Myocyte (in vitro differentiated cells): ENCODE measurements around the gene SLAMF7. TPM values are rescaled to one million over a fixed set of nuclear protein-coding genes. Genes with fewer than 3 reads are reported as not detected.
"Not testable (repeated sequence)": the region's sequence is repeated elsewhere in the genome, so short reads cannot be mapped to it uniquely, and the experiment has no call there.

Experiments used
- DNase-seq: peaks from one replicate; pipeline ENCODE4 v3.0.0-alpha.2; 2012; ENCODE audit warnings: low read depth
- total RNA-seq: library from RNA; depleted of rRNA; stranded (reverse); fragments of >200 nt; gene quantifications from 2 replicates; pipeline ENCODE4 v1.2.3, GENCODE V29; 2014

SLAMF7 gene
- total RNA-seq, 1 donor from 2014 or later: not detected

GRCh38 chr1:160774886-160775719, 36.1 kb downstream of the SLAMF7 start:
- DNase-seq: no peak

DNA sequence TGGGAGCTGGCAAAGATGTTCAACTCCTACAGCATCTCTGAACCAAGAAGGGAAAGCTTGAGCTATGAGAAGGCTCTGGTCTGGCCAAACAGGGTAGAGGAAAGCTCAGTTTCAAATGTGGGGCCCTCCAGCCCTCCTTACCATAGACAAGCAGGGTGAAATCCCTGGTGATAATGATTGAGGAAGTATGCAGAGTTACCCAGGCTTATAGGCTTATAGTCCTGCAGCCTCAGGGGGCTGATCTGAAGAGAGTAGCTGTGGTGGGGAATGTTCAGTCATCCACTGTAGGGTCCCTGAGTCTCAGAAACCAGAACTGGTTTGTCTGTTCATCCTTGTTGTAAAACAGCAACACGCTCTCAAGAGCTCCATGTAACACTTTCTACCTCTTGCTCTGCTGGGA, 37.1 kb downstream of the SLAMF7 start:
- no peak for DNase-seq

- no peak for DNase-seq
Measured at GRCh38 chr1:160777486-160778089, 38.5 kb downstream of the SLAMF7 start.

DNA sequence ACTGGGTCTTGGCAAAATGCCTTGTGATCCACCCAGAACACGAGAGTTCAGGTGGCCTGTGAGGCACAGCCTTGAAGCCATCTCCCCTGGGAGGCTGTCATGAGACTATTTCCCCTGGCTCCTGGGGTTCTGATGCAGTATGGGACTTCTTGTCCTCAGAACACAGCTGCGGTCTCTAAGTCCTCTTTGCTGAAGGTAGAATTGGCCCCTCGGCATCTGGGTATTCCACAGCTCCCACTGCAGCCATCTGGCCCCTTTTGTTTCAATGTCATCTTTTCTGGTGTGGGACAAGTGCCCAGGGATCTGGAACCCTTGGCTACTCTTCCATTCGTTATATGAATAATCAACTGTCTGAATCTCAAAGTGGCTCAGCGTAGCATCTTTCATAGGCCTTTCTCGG, 39.9 kb downstream of the SLAMF7 start:
- DNase-seq: no peak

DNA sequence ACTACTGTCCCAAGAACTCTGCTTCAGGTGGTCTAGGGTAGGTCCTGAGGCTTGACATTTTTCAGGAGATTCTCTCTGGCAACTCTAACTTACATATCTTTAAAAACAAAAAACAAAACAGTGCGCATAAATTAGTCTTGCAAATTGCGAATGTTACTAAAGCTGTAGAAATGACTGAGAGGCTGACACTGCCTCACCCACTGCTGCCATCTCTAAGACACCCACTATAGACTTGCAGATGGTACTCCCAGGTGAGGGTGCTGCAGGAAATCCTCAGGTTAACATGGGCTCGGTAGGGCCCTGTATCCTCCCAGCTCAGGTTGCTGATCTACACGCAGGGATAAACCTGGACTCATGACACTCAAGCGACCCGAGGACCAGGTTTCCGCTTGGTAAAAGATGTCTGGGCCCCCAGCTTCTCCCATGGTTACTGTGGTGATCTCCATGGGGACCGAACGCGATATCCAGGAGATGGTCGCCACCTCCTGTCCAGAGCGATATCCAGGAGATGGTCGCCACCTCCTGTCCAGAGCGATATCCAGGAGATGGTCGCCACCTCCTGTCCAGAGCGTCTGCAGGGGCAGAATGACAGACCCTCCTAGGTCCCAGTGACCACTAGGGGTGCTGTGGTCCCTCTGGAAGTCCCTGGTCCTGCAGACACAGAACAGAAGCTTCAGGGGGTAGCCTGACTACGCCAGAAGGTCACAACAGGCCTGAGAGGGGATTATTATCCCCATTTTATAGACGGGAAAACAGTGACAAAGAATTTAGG, 40.8 kb downstream of the SLAMF7 start:
- no peak for DNase-seq

GRCh38 chr1:160780398-160780755, 41.3 kb downstream of the SLAMF7 start:
- DNase-seq: no peak

DNA sequence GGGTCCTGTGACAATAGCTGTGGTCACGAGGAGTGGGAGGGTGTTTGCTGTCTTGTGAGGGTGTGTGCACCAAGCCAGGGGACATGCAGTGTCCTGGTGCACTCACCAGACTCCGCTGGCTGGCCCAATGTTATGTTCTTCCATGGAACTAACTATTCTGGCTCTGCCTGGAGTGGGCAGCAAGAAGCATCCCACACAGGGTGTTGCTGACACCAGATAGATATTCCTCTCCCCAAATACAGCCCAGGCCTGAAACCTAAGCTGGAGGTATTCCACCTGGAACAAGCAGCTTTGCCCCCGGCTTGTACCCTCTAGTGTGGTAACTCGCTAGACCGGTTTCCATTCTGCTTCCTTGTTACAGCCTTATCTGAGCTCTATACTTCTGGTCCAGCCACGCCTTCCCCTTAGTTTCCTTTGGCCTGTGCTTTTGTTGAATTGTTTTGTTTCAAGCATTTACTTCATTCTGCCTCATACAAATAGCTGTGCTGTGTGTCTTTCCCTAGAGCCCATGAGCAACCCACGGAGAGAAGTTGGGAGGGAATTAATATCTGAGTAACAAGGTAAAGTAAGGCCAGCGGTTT, 42.2 kb downstream of the SLAMF7 start:
- DNase-seq: no peak

GRCh38 chr1:160781914-160782689, 43.1 kb downstream of the SLAMF7 start:
- no peak for DNase-seq

DNA sequence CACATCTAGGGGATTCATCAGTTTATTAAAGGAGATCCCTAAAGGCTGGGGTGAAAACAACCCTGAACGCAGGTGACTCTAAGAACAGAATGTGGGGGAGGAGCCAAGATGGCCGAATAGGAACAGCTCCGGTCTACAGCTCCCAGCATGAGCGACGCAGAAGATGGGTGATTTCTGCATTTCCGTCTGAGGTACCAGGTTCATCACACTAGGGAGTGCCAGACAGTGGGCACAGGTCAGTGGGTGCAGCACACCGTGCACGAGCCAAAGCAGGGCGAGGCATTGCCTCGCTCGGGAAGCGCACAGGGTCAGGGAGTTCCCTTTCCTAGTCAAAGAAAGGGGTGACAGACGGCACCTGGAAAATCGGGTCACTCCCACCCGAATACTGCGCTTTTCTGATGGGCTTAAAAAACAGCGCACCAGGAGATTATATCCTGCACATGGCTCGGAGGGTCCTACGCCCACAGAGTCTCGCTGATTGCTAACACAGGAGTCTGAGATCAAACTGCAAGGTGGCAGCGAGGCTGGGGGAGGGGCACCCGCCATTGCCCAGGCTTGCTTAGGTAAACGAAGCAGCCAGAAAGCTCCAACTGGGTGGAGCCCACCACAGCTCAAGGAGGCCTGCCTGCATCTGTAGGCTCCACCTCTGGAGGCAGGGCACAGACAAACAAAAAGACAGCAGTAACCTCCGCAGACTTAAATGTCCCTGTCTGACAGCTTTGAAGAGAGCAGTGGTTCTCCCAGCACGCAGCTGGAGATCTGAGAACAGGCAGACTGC, 44.1 kb downstream of the SLAMF7 start:
- not testable (repeated sequence) for DNase-seq

DNA sequence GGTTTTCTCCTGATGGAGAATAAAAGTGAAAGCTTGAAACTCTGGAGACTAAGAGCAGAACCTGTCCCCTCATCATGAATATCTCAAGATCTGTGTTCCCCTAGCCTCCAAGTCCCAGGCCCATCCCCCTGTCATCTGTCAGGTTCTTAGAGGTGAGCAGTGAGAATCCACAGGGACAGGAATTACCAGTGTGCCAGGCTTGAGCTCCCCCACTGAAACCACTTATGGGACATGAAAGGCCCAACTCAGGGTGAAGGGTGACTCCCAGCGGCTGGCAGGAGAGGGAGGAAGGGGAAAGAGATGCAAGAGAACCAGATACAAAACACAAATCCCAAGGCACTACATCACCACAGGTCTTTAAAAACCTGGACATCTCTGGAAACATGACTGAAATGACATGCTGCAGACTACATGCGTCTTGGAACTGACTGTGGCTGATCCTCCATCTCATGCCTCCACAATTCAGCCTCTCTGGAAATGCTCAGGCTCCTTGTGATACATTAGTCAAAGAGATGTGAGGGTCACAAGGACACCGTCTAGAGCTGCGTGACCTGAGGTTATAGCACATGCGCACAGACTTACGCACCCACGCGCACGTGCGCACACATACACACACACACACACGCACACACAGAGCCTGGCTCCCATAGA, 50.1 kb downstream of the SLAMF7 start:
- DNase-seq: no peak

DNA sequence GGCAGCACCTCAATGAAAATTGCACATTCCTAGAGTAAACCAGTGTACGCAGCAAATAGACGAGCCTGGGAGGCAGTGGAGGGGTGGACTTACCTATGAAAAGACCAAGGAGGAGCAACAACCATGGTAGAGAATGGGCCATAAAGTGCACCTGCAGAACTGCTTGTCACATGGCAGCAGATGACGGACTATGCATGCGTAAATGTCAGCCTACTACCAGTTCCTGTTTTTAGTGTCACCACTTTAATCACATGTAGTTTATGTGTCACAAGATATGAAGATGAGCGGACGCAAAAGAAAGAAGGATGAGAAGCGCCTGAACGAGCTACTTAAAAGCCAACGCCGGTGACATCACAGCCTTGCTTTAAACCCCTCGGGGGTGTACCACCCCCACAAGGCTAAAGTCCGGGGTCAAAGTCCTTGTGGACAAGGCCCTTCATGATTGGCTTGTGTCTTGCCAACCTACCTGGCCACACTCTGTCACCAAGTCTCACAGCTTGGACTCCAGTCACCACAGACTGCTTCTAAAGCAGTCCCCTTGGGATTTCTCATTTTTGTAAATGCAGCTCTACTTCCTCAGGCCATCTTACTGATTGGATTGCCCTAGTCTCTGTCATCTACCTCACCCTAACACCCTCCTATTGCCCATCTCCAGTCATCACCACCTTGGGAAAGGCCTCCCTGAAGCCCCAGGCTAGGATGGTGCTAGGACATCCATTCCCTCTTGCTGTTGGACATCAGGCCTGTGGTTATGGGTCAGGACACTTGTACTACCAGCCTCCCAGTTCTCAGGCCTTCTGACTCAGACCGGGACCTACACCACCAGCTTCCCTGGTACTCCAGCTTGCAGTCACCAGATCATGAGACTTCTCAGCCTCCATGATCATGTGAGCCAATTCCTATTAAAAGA, 50.9 kb downstream of the SLAMF7 start:
- DNase-seq: no peak

DNA sequence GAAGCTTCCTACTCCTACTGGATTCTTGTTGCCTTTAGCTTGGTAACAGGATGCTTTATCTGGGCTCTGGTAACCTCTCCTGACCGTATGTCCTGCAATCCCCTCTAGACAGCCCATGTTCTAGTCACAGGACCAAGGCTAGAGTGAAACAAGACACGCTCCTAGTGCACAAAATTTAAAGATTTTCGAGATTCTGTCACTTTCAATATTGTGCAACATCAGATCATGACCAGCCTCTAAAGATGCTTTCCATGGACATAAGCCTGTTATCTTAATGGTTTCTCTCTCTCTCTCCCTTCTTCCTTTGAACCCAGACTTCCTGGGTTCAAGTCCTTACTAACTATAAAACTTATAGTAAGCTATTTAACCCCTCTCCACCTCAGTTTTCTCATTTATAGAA, 55.3 kb downstream of the SLAMF7 start:
- no peak for DNase-seq

DNA sequence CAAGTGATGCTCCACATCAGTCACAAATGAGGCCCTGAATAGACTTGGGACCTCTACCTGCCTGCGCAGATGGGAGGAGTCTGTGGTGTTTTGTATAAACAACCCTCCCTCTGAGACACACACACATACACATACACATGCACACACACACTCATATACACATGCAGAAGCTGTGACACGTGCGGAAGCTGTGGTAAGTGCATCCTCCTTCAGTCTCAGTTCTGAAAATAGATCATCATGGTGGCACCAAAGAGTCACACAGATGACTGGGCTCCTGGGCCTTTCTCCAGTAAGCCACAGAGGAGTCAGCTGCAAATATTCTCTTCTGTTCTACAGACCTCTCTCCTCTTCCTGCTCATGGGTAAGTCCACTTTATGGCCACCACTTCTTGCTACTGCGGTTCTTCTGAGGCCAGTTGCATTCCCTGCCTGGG, 56.9 kb downstream of the SLAMF7 start, which contains the start of gene LY9:
Gene LY9 (plus strand): TSS at position 224 of the 433 bp plus-strand sequence. CDS start 14 bp downstream, at position 238.
- peak; percentile 20 for DNase-seq

GRCh38 chr1:160797271-160797709, 58.2 kb downstream of the SLAMF7 start:
- DNase-seq: no peak

DNA sequence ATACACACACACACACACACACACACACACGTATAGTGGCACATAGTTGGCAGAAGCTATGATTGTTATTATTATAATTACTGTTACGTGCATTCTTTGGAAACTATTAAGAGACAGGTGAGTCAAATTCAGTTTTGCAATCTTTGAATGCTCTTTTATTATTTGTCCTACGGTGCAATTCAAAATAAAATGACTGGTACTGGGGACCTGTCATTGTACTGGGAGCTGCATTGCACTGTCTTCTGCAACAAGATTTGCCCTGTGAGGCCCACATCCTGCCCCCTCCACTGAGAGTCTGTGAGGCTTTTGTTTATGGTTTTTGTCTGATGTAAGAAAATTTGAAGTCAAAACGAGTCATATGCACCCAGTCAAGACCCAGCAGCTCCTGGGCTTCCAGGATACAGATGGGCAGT, 58.8 kb downstream of the SLAMF7 start:
- DNase-seq: no peak

- DNase-seq: no peak
Measured at GRCh38 chr1:160798439-160798838, 59.4 kb downstream of the SLAMF7 start.

DNA sequence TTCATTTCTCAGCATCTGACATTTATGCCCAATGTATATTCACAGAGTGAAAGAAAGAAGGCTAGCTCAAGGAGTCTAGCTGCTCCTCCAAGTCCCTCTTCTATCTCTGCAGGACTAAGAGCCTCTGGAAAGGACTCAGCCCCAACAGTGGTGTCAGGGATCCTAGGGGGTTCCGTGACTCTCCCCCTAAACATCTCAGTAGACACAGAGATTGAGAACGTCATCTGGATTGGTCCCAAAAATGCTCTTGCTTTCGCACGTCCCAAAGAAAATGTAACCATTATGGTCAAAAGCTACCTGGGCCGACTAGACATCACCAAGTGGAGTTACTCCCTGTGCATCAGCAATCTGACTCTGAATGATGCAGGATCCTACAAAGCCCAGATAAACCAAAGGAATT, 60.6 kb downstream of the SLAMF7 start:
- no peak for DNase-seq

DNA sequence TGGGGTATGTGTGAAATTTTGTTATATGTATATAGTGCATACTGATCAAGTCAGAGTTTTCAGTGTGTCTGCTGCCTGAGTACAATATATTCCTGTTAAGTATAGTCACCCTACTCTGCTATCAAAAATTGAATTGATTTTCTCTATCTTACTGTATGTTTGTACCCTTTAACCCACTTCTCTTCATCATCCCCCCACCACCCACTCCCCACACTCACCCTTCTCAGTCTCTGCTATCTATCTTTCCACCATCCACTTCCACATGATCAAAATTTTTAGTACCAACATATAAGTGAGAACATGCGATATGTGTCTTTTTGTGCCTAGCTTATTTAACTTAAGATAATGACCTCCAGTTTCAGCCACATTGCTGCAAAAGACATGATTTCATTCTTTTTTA, 61.1 kb downstream of the SLAMF7 start:
- no peak for DNase-seq
